Stimulated activated CD8-positive, alpha-beta memory T cell treated with anti-CD3 and anti-CD28 coated beads, Interleukin-12 subunit alpha, Interleukin-12 subunit beta, amount 100 ng/mL, for 1 hour (primary cell): ENCODE measurements around the gene CTBP2.
"Not testable (repeated sequence)": the region's sequence is repeated elsewhere in the genome, so short reads cannot be mapped to it uniquely, and the experiment has no call there.

Experiments
- DNase-seq: peaks from one replicate; pipeline ENCODE4 v3.0.0-alpha.2; 2020; ENCODE audit warnings: low read depth

CTBP2 gene

DNA sequence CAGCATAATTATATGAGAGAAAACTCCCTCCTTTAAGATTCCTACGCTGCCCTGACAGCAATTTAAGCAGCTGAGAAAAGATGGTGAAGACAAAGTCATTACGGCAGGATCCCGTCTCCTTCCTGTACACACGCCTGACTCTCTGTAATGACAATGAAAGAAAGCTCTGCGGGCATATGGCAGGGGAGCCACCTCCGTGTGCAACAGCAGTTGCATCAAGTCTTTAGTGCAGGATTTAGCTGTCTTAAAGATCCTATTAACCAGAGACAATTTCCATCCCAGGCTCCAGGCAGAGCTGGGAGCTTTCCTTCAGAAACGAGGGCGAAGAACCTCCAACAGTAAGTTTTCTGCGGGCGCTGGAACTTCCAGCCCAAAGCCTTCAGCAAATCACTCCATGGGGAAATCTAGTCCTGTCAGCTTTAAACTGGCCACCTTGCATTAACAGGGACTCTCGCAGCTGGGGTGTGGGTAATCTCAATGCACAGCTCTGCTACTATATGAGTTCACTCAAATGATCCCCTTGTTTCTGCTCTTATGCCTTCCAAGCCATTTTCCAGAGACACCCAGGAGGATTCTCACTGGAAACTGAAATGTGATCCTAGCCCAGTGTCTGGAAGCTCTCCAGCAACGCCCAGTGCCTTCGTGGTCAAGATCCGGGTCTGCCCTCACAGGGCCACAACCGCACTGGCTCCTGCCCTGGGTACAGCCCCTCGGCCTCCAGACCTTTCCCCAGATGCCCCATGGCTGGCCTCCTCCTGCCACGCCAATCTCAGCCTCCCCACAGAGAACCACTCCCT, 74.9 kb downstream of the CTBP2 start:
- no peak for DNase-seq

DNA sequence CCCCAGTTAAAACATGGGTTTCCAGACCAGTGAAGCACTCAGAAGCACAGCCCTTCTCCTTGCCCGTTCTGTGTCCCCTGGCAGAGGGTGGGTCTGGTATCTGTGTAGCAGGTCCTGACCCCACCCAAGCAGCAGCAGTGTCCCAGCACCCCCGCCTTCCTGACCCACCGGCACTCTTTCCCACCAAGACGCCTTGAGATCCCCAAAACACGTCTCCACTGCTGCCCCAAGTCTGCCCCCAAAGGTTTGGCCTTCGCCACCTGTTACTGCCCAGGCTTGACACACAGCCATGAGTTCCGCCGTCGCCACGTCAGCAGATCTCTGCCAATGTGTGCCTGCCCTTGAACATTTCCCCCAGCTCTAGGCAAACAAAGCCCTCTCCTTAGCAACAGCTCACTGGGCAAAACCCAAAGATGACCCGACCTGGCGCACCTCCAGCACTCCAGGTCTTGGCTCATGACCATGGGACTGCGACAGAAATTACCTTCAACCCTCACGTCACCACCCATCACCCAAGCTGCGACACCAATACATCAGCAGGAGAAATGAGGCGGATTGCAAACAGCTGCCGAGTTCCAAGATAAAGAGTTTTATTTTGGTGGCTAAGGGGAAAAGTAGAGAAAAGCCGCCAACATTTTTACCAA, 75.6 kb downstream of the CTBP2 start:
- DNase-seq = no peak

DNA sequence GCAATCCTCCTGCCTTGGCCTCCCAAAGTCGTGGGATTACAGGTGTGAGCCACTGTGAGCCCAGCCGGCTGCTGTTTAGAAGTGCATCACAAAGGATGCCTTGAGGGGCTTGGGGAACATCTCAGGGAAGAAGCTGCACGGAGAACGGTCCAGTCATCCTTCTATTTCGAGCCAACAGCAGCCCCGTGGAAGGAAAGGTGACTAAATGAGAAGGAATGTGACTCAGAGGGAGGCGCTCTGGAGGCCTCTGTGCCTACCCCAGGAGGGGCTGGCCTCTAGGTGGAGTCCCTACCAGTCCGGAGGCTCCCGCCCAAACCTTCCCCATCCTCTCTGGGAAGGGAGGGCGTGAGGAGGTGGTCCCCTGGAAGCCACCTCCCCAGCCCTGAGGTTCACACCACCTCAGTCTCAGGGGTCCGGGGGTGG, 76.2 kb downstream of the CTBP2 start:
- no peak for DNase-seq

DNA sequence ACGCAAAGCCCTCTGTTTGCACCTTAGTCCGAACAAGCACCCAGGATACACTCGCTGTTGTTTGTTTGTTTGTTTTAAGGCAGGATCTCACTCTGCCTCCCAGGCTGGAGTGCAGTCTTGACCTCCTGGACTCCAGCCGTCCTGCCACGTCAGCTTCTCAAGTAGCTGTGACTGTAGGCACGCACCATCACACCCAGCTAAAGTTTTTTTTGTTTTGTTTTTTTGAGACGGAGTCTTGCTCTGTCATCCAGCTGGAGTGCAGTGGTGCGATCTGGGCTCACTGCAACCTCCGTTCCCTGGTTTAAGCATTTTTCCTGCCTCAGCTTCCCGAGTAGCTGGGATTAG, 76.8 kb downstream of the CTBP2 start:
- no peak for DNase-seq

DNA sequence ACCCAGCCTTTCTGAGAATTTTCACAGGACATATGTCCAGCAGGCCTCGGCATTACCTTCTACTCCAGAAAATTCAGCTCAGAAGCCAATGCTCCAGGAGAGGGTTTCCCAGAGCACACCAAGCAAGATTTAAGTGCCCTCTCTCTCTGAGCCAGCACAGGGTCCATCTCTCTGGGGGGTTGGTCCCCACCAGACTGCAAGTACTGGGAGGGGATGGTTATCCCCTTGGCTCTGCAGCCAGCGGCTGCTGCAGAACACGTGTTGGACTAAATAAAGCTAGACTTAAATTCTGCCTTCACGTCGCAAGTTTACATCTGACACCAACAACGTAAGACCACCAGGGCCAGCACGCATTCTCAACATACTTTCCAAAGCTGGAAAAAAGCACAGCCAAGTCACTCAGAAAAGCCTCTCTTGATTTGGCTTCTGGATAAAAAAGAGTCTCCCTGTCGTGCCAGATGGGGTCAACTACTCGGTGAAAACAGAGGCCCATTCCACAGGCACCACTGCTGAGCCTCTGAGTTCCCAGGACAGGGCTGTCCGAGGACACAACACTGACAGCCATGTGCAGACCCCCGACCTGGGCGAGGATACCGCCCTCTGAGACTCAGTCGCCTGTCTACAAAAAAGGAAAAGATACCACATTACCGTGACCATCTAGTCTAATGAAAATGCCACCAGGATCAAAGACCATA, 77.3 kb downstream of the CTBP2 start:
- DNase-seq = no peak

DNA sequence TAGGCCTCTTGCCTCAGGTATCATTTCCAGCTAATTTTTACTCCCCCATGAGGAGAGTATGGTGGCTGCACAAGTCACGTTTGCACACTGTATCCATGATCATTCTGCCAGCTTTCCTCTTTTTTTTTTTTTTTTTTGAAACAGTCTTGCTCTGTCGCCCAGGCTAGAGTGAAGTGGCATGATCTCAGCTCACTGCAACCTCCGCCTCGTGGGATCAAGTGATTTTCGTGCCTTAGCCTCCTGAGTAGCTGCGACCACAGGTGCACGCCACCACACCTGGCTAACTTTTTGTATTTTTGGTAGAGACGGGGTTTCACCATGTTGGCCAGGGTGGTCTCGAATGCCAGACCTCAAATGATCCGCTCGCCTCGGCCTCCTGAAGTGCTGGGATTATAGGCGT, 77.9 kb downstream of the CTBP2 start:
- not testable (repeated sequence) for DNase-seq

DNA sequence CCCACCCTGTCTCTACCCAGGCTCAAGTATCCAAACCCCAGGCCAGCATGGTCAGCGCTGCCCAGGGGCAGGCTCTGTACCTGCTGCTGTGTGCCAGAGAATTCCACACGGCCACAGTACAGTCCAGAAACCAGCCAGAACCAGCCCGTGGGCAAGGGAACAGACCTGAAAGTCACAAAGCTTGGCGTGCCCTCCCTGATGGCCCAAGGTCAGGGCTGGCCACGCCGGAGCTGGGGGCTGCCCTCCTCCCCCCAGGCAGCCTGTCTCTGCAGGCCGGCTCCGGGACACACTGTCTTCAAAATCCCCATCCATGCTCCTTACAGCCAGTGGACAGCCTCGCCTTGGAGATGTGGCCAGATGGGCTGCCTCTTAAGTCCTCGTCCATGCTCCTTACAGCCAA, 78.4 kb downstream of the CTBP2 start:
- DNase-seq = no peak

DNA sequence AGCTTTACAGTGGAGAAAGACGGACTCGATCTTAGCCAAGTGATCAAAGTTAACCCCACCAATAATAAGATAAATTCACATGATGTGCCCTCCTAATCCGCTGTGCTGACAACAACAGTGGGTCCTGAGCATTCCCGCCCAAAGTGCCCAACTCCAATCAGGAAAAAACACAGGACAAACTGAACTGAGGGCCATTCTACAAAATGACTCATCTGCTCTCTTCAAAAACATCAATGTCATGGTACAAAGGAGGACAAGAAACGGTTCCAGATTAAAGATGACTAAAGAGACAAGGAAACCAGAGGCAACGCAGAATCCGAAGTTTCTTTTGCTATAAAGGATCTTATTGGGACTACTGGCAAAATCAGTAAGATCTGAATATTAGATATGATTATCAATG, 79.4 kb downstream of the CTBP2 start:
- no peak for DNase-seq

DNA sequence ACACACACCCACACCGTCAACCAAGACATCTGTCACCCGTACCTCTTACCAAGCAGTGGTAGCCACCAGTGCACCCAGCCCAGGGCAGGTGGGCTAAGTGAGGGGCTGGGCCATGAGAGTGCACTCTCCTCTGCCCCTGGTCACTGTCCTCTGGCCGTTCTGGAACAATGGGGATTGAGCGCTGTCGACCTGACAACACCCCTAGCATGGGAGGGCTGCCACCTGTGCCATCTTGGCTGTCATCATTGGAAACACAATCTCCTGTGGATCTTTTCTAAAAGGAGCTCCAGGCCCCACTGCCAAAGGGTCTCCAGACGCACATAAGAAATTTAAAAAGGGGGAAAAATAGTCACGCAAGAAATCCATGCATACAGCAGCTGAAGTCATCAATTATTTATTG, 80.1 kb downstream of the CTBP2 start:
- no peak for DNase-seq

DNA sequence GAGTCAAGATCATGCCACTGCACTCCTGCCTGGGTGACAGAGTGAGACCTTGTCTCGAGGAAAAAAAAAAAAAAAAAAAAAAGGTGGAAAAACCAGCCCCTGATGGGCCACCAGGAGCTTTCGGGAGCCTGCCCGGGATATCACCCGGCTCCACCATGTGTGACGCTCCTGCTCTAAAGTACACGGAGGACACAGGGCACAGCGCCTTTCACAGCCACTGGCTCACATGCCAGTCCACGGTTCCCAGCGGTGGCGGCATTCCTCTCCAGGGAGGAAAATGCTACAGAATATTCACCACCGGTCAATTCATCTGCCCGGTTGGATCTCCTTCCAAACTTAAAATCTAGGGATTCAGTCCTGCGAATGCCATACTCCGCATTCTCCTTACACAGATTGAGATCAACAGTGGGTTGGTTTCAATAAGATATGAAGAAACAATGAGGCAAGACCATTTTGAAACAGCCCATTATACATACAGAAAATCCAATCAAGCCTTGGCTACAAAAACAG, 81.2 kb downstream of the CTBP2 start:
- no peak for DNase-seq

DNA sequence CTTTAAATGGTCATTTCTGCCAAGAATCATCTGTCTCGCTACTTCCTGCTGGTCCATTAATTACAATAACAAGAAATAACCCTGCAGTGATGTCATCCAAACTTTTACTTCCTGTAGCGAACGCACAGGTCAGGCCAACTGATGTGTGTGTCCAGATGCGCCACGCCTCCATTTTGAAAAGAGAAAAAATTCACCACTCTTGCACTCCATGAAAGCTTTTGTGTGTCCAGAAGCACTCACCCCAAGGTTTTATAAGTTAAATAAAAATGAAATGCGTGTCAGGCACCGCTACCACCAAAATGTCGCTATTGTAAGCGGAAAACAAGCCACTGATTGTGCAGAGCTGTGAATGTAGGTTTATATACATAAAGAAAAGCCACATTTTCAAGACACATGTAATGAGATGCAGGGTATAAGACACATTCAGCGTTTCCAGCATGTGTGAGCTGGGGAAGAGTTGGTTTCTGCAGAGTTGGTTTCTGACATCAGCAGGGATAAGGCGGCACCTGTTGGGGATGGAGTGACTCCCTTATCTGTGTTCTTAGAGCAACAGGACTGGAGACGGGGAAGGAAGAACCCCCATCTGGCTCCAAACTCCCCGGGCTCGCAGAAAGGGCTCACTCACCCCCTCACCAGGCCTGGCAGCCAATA, 83.3 kb downstream of the CTBP2 start:
- DNase-seq = no peak

DNA sequence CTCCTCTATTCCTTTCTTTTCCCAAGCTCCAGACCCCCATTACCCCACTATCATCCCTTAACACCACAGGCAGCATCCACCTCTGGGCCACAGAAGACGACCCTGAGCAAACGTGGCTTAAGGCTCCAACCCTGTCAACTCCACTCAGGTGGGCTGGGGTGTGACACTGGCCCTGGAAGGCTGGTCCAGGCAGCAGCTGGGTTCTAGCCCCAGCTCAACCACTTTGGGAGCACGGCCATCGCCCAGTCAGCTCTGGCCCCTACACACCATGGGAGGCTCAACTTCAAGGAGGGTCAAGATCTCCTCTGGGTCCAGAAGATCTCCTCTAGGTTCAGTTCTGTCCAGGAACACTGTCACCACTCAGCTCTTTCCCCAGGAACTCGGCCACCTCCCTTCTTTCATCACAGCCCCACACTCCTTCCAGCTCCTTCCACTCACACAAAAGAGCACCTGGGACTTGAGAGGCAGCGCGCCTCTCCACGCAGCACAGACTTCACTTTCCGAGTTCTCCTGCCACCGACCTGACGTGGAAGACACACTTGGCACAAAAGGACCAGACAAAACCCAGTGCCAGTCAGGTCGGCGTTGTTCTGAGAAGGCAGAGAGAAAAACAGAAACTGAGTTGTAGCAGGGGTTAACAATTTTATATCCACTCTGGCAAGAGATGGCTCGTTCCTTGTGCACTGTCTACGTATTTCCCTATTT, 84.1 kb downstream of the CTBP2 start:
- no peak for DNase-seq

DNA sequence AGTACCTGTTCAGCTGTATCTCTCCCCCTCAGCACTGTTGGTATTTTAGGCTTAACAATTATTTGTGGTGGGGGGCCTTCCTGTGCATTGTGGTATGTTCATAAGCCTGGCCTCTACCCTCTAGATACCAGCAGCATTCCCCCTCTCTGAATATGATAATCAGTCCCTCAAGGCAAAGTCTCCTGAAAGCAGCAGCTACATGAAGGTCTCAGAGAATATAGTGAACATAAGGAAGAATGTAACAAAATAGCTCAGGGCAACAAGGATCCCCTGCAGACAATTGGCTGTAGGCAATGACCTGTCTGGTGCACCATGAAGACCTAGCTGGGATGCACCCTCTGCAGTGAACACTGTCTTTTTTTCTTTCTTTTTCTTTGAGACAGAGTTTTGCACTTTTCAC, 86.4 kb downstream of the CTBP2 start:
- DNase-seq = no peak

DNA sequence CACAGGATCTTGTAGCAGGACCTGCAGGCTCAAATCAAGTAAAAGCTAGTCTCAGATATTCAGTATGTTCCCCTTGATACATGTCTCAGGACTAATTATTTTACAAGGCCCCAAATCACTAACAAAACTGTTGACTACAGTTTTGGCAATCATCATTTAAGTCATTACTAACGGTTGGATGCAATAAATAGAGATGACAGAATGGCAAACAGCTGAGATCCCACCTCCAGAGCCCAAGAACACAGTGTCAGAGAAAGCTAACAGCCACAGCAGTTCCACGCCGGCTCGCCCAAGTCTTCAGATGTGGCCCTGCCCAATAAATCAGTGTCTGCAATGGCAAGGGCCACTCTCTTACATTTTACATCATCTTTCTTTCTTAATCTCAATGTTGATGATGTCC, 87.6 kb downstream of the CTBP2 start:
- DNase-seq = no peak

DNA sequence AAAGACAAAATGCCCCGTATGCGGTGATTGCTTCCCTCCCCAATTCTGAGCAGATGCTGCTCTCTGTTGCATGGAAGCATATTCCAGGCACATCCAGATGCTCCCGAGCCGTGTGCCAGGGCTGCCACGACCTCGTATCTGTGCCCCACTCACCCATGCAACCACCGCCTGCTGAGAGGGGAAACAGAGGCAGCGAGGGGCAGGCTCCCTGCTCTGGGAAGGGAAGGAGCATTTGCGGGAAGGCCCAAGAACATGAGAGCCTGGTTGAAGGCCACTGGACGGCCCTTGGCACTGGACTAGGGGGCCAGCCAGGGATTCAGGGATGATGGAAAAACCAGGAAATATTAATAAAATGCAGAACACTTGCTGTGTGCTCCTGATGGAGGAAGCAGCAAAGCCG, 89.4 kb downstream of the CTBP2 start:
- no peak for DNase-seq

DNA sequence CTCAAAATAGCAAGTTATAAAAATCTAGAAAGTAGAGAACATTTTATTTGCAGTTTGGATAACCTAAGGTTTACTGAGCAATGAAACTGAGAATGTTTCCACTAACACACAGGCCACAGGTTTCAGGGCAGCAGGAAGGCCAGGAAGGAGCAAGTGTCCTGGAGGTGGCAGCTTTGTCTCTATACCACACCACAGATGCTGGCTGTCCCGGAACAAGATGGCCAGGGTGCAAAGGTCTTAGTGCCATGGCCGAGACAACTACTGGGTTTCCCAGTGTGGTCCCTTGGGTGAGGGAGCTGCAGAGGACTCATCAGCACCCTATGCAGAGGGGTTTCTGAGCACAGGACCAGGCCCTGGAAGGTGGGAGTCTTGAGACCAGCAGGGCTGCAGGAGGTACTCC, 92.0 kb downstream of the CTBP2 start:
- no peak for DNase-seq

DNA sequence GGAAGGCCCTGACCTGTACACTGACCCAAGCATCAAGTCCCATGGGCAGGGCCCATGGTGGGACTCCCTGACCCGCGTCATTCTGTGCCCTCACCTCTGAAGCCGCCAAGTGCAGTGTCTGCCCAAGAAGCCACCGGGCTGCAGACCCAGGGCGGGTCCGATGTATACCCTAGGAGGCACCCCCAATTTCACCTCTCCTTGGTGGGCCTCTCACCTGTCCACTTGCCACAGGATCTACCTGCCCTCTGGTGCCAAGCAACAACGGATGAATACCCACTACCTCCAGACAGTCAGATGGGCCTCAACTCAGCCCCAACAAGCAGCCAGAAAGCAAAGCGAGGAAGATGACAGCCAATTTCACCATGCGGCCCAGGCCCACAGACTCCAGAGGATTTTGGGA, 92.6 kb downstream of the CTBP2 start:
- no peak for DNase-seq

DNA sequence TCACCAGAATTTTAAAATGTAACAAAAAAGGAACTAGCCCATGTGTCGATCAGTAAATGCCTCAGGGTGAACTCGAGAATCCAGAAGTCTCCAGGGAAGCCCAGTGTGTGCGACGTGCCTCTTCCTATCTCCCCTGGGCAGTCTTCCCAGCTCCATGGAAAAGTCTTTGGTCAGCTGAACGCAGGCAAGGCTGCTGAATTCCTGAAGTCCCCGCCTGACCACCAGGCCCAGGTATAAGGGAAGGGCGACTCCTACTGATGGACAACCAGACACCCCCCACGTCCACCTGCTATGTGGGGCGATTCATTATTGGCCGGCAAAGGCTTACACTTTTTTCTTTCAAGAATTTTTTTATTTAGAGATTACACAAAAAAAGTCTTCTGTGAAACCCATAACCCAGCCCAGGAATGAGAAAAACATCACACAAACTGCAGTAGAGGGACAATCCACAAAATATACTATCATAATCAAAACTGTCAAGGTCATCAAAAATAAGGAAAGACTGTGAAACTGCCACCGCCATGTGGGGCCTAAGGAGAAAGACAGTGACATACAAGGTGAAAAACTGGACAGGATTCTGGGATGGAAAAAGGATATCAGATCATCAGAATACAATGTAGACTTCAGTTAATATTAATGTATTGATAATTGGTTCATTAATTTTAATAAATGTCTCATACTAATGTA, 93.5 kb downstream of the CTBP2 start:
- no peak for DNase-seq

DNA sequence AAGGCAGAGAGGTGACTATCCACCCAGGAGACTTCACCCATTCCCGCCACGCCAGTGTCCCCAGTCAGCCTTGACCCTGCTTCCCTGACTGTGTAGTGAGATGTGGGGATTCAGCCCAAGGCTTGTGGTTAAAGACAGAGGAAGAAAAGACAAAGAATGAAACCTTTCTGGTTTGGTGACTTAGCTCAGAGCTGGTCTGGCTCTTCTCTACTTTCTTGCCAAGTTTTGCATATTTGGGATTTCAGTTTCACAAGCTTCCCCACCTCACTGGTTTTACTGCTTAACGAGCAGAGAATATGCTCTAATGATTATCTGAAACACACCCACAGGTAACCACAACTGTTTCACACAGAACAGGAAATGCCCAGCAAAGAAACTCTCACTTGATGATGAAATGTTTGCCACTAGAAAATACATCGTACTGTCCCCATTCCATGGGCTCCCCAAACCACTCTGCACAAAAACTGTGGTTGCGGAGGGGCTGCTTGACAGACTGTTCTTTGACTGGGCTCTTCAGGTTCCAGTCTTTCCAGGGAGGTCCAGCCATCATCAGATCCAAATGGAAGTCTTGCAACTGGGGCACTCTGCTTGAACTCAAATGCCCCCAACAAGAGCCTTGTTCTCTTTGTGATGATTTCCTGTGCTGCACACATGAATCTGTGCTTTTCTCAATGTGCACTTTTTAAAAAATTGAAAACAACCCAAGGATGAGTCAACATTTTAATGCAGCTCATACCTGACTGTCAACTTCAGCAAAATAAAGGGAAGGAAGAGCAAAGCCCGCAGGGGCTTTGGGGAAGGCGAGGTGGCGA, 95.5 kb downstream of the CTBP2 start:
- DNase-seq = no peak

DNA sequence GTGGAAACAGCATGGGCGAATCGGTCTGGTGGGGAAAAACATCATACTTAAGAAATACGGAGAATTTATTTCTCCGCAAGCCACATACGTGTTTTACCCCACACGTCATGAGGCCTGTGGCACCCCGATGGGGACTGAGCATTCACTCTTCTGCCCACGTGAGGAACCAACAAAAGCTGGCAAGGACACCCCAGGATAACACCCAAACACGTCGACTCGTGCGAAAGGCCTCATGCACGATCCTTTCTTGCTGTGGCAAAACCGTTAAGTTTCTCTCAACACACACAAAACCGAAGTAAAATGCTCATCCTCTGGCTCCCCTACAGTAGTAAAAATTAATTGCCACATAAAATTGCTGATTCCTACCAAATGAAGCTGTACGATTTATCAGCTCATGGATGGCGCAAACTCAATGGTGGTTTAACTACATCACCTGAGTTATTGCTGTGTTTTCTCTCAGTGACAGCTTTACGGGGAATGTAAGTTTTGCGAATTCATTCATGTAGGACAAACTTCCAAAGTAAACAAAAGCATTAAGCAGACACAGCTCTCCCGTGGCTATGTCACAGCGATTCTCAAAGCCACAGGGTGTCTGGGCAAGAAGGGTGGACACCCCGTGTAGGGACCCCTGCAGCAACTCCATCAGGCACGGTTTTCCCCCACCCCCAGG, 97.0 kb downstream of the CTBP2 start:
- DNase-seq = no peak
